GM12878 (cell line): ENCODE measurements around the gene NUMB.

Source experiments
- CEBPB ChIP-seq, 2 experiments: fragments of 150-350 bp in 1 of 2; IDR thresholded peaks; 2 replicates each; pipeline ENCODE4 v1.6.1; 2012 to 2014; ENCODE audit warnings: low read depth in 2 of 2, low read length in 2 of 2, borderline replicate concordance in 1 of 2, inconsistent platforms in 1 of 2
- TF ChIP-seq, protein P1 (sequence below), 3 experiments: IDR thresholded peaks in 2 of 3; conservative IDR thresholded peaks in 1 of 3; 2 replicates each; pipeline ENCODE4 v1.5.1; 2011; ENCODE audit warnings: low read depth in 3 of 3, low read length in 3 of 3, mild to moderate bottlenecking in 3 of 3, control low read depth in 2 of 3, moderate library complexity in 2 of 3, inconsistent platforms in 1 of 3, mixed read lengths in 1 of 3; ENCODE audit not compliant: control insufficient read depth in 2 of 3, insufficient read depth in 1 of 3; ENCODE audit errors: extremely low read depth in 1 of 3

DNA sequence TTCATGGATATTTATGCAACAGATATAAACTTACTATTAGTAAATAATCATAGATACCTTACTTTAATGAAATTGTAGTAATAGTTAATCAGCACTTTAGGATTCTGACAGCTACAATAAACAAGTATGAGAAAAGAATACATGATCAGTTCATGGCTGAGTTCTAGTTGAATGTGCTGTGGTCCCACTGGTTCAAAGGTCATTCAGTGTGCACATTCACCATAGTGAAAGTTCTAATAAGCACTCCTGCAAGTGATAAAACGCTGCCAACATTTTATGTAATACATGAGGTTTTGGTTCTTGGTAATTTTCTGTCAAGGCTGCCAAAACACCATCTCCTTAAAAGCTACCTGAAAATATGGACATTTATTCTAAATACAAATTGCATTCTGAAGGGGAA is 92.6 kb downstream of the NUMB start:
- TF ChIP-seq CEBPB (IDR thresholded peaks at IDR 0.05; ENCODE audit: borderline replicate concordance in 1 of 2, low read depth in 2 of 2, low read length in 2 of 2): no peak
- TF ChIP-seq, protein P1, sequence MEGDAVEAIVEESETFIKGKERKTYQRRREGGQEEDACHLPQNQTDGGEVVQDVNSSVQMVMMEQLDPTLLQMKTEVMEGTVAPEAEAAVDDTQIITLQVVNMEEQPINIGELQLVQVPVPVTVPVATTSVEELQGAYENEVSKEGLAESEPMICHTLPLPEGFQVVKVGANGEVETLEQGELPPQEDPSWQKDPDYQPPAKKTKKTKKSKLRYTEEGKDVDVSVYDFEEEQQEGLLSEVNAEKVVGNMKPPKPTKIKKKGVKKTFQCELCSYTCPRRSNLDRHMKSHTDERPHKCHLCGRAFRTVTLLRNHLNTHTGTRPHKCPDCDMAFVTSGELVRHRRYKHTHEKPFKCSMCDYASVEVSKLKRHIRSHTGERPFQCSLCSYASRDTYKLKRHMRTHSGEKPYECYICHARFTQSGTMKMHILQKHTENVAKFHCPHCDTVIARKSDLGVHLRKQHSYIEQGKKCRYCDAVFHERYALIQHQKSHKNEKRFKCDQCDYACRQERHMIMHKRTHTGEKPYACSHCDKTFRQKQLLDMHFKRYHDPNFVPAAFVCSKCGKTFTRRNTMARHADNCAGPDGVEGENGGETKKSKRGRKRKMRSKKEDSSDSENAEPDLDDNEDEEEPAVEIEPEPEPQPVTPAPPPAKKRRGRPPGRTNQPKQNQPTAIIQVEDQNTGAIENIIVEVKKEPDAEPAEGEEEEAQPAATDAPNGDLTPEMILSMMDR (IDR thresholded peaks at IDR 0.05 in 2 of 3, conservative IDR thresholded peaks at IDR 0.05 in 1 of 3; ENCODE audit: control insufficient read depth in 2 of 3, extremely low read depth in 1 of 3, insufficient read depth in 1 of 3, low read depth in 3 of 3, low read length in 3 of 3): no peak
